Muscle of back (tissue), 11 donors: ENCODE measurements around the gene TGIF2. TPM values are rescaled to one million over a fixed set of nuclear protein-coding genes. Genes with fewer than 3 reads are reported as not detected.
"Not testable (repeated sequence)": the region's sequence is repeated elsewhere in the genome, so short reads cannot be mapped to it uniquely, and the experiment has no call there.

Experiments
- DNase-seq, 3 donors: peaks; one replicate each; pipeline versions ENCODE4 v3.0.0 to v3.0.0-alpha.2; 2013
- polyA plus RNA-seq, 10 donors: library from polyadenylated mRNA; unstranded; fragments of 120-200 nt; gene quantifications; one replicate each; pipeline ENCODE4 v1.2.1, GENCODE V29; 2013; ENCODE audit not compliant: insufficient read length in 10 of 10

The TGIF2 gene
- polyA plus RNA-seq, 10 donors: 18.7 to 28.2 (median 22.1) TPM

GRCh38 chr20:36607586-36608387 is 34.4 kb downstream of the TGIF2 start:
- DNase-seq: no peak

- DNase-seq: not testable (repeated sequence)
These were observed 35.0 kb downstream of the TGIF2 start for GRCh38 chr20:36608388-36608728.

- no peak for DNase-seq
These were observed 38.2 kb downstream of the TGIF2 start for GRCh38 chr20:36611625-36612024.

GRCh38 chr20:36613974-36614373 is 40.6 kb downstream of the TGIF2 start:
- no peak for DNase-seq

GRCh38 chr20:36614781-36615557 is 41.6 kb downstream of the TGIF2 start:
- DNase-seq: no peak

GRCh38 chr20:36620917-36621316 is 47.5 kb downstream of the TGIF2 start:
- no peak for DNase-seq

- no peak for DNase-seq
These were observed 50.0 kb downstream of the TGIF2 start for GRCh38 chr20:36623444-36623843.

GRCh38 chr20:36624068-36624943 is 50.9 kb downstream of the TGIF2 start:
- no peak for DNase-seq

- DNase-seq: no peak
These were observed 51.5 kb downstream of the TGIF2 start for GRCh38 chr20:36624944-36625324.

GRCh38 chr20:36628076-36628475 is 54.7 kb downstream of the TGIF2 start:
- DNase-seq: no peak

GRCh38 chr20:36629719-36630681 is 56.6 kb downstream of the TGIF2 start:
- peak in 1 of 3 donors; percentile 14 for DNase-seq

- DNase-seq: no peak
These were observed 58.2 kb downstream of the TGIF2 start for GRCh38 chr20:36631646-36632045.

- no peak for DNase-seq
These were observed 58.7 kb downstream of the TGIF2 start for GRCh38 chr20:36632147-36632486.

- no peak for DNase-seq
These were observed 59.3 kb downstream of the TGIF2 start for GRCh38 chr20:36632487-36633284.

GRCh38 chr20:36633285-36633772 is 59.9 kb downstream of the TGIF2 start:
- no peak for DNase-seq

GRCh38 chr20:36634342-36634741 is 60.9 kb downstream of the TGIF2 start:
- no peak for DNase-seq

- not testable (repeated sequence) for DNase-seq
These were observed 65.5 kb downstream of the TGIF2 start for GRCh38 chr20:36638876-36639400.

GRCh38 chr20:36641506-36641843 is 68.1 kb downstream of the TGIF2 start:
- DNase-seq: no peak

- no peak for DNase-seq
These were observed 68.7 kb downstream of the TGIF2 start for GRCh38 chr20:36642136-36642535.
